Activated CD4-positive, alpha-beta T cell treated with anti-CD3 and anti-CD28 coated beads, Interleukin-10, Interleukin-2, amounts not matched to agents 100 ng/mL and 50 ng/mL, durations not matched to agents 16 hours and 8 hours (primary cell): ENCODE measurements around the gene SLC38A9.

Experiments
- DNase-seq: peaks from one replicate; pipeline ENCODE4 v3.0.0-alpha.2; 2020

Gene SLC38A9

GRCh38 chr5:55645304-55645703, 66.8 kb downstream of the SLC38A9 start:
- no peak for DNase-seq

DNA sequence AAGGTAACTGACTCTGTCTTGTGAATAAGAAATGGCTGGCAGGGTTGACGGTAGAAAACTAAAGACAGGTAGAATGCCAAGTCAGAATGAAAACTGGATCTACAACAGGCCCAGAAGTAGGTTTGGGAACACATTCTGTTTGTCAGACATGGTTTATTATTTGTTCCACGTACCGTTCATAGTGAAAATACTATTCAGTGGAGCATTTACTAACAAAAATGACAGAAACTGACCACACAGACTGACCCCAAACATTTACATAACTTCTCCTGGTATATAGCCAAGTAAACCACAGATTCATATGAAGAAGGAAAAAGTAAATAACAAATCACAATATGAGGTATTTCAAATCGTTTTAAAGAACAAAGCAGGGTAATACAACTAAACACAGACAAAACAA, 73.7 kb downstream of the SLC38A9 start:
- no peak for DNase-seq

GRCh38 chr5:55638051-55638450, 74.1 kb downstream of the SLC38A9 start:
- no peak for DNase-seq

- no peak for DNase-seq
These were observed 75.4 kb downstream of the SLC38A9 start for GRCh38 chr5:55636683-55637082.

- DNase-seq: no peak
These were observed 75.9 kb downstream of the SLC38A9 start for GRCh38 chr5:55636177-55636576.

GRCh38 chr5:55634866-55635265, 77.3 kb downstream of the SLC38A9 start:
- DNase-seq: no peak

DNA sequence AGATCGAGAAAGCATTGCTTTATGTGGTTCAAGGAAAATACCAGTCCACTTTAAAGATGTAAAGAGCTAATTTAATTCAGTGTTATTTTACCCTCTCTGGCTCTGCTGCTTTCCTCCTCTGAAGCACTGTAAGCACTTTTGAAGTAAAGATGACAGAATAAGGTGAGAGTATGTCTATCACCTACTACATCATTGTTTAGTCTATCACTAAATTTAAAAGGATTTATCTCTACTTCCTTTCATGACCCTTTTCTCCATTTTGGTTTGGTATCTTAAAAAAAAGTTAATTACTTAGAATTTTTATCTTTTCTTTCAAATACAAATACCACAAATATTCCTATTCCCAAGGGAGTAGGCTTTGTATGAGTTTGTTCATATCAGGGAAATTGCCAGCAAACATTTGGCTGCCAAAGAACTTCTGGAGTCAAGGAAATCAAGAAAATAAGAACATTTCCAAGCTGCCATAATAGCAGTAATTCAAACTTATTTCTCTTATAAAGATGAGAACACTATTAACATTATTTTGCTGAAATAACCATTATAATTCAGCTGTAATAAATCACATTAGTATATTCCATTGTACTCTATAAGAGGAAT, 77.8 kb downstream of the SLC38A9 start:
- no peak for DNase-seq

GRCh38 chr5:55633574-55634208, 78.4 kb downstream of the SLC38A9 start:
- no peak for DNase-seq

GRCh38 chr5:55629815-55630214, 82.3 kb downstream of the SLC38A9 start:
- DNase-seq: no peak

DNA sequence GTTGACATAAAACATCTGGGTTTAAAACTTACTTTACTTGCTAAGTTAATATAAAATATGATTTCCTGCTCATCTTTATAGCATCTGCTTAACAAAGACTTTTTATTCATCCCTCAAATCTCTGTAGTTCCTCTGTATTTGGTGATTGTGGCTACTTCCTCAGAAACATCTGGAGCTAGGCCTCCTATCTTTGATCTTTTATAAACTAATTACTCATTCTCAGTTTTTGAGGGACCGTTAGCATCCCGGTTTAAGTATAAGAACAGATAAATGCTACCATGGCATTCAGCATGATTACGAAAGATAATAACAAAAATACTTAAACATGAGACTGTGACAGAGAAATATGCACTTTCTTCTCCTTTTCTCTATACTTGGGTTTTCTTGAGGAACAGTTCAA, 85.3 kb downstream of the SLC38A9 start:
- no peak for DNase-seq

DNA sequence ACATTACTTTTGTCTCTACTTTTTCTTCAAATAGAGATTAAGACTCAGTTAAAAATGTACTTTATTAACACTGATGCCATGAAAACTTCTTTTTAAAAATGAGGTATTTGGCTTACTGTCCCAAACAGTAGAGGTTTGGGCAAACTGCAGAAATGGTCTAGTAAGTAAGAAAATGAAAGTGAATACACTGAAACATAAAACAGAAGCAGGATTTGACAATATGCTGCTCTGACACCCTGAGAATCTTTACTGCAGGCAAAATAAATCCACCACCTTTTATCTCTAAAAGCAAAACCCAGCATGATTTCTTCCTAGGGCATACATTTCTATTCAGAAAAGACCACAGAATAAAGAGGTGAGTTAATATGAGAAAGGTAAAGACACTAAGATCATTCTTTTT, 86.2 kb downstream of the SLC38A9 start:
- no peak for DNase-seq

DNA sequence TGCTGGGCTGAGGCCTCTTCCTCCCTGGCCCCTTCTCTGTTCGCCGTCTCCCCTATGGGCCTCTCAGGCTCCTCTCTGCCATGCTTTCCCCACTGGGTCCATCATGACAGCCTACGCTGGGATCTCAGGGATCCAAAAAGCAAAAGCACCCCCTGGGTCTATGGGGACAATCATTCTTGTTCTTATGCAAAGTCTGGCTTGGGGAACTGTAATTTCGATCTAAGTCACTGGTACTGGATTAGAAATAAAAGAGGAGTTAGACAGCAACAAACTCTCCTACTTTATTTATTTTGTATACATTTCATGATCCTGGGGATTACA, 86.6 kb downstream of the SLC38A9 start:
- no peak for DNase-seq

DNA sequence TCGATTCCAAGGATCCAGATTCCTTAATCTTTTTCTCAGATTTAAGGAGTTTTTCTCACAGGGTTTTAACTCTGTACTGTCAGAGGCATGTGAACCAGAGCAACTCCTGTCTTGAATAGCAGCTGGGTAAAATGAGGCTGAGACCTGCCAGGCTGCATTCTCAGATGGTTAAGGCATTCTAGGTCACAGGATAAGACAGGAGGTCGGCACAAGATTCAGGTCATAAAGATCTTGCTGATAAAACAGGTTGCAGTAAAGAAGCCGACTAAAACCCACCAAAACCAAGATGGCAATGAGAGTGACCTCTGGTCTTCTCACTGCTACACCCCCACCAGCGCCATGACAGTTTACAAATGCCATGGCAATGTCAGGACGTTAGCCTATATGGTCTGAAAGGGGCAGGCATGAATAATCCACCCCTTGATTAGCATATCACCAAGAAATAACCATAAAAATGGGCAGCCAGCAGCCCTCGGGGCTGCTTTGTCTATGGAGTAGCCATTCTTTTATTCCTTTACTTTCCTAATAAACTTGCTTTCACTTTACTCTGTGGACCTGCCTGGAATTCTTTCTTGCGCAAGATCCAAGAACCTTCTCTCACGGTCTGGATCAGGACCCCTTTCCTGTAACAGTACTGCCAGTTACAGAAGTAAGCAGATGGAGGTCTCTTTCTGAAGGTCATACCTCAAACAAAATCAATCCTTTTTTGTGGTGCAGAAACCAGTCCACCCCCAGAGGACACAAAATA, 87.1 kb downstream of the SLC38A9 start:
- no peak for DNase-seq

DNA sequence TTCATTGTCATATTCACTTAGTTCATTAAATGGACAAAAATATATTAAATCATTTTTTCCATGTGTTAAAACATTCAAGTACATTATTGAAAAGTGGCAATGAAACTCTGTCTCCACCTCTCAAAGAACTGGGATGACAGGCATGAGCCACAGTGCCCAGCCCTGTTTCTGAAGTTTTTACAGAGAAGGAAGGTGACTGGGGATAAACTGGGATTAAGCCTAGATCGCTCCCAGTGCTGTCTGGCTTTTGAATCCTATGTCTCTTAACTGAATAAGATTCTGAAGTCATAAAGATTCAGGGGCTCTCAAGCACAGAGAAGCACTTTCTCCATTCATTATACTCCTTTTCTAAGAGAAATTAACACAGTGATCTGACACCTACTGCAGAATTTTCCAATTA, 88.3 kb downstream of the SLC38A9 start:
- no peak for DNase-seq

DNA sequence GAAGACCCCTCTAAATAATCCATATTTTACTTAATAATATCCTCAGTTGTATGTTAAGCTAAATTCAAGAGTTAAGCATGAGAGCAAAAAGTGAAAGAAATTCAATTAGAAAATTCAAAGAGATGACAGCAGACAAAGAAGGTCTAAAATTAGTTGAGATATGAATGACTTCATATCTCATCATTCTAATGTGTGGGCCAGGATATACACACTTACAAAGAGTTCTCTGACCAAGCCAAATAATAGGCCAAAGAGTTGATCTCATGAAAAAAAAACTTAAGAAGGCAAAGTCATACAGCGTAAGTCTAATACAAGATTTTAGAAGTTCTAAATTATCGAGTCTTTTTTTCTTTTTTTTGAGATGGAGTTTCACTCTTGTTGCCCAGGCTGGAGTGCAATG, 89.7 kb downstream of the SLC38A9 start:
- no peak for DNase-seq

- no peak for DNase-seq
These were observed 90.9 kb downstream of the SLC38A9 start for GRCh38 chr5:55621229-55621628.

DNA sequence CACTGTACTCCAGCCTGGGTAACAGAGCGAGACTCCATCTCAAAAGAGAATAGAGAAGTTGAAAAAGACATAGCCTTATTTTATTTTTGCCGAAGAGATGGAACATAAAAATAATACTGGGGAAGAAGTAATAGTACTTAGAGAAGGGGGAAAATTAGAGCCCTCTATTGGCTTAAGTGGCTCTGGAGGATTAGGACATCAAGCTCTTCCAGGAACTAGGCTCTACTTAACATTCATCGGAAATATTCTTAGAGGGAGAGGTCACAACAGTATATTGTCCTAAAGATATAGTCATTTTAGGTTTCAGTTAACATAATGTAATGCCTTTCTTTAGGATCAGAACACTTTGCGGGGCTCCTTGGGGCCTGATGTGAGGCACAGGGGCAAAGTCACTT, 91.4 kb downstream of the SLC38A9 start:
- DNase-seq: no peak

DNA sequence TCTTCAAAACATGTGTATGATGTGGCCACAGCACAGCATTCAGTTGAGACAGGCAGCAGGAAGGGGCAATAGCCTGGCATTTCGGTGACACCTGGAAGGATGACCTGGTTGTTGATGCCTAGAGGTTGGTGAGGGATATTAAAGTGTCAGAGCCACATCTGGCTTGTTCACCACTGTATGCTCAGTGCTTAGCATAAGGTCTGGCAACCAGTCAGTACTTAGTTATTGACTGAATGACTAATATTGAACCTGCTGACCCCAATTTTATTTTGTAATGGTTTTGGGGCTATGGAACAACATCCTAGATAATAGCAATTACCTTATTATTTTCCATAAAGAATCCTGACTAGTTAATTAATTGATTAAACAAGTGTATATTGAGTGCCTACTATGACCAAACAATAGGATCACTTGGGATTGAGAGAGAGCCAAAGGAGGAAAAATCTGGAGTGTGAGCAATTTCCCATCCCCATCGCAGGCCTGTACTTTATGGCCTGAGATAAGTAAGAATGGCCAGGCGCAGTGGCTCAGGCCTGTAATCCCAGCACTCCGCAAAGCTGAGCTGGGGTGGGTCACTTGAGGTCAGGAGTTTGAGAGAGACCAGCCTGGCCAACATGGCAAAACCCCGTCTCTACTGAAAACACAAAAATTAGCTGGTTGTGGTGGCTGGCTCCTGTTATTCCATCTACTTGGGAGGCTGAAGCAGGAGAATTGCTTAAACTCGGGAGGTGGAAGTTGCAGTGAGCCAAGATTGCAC, 91.9 kb downstream of the SLC38A9 start:
- no peak for DNase-seq

GRCh38 chr5:55618318-55618717, 93.8 kb downstream of the SLC38A9 start:
- DNase-seq: no peak

GRCh38 chr5:55613112-55613868, 98.8 kb downstream of the SLC38A9 start:
- DNase-seq: no peak

- DNase-seq: no peak
These were observed 101.6 kb downstream of the SLC38A9 start for GRCh38 chr5:55610542-55610941.

DNA sequence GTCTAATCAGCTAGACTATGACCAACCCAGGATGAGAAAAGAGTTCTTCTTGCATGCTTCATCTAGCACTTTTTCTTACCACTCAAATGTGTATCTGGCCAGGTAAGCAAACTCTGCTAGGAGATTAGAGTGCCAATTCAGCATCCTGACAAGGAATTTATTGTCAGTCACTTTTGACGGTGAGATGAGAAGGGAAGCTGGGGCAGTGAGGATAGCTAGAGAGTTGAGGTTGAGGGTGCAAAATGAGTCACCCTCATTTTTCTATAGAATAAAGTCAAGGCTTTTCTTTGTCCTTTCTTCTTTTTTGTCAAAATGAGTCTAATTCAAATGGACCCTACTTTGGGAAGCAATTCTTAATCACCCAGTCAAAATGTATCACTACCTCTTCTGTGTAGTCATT, 102.7 kb downstream of the SLC38A9 start:
- peak; percentile 13 for DNase-seq
